Ishikawa (cell line): ENCODE data around the gene HOXD13.

Source experiments
- REST ChIP-seq: IDR thresholded peaks from 2 replicates; pipeline ENCODE4 v1.6.1; 2012; ENCODE audit warnings: low read depth, mild to moderate bottlenecking
- TAF1 ChIP-seq: IDR thresholded peaks from 2 replicates; pipeline ENCODE4 v1.6.1; 2012; ENCODE audit warnings: low read depth, mild to moderate bottlenecking

- TF ChIP-seq TAF1 (no peak), REST (no peak)
Measured at GRCh38 chr2:176067589-176068418, 24.7 kb upstream of the HOXD13 start.
